ENCODE data around the gene RHOT2. TPM values are rescaled to one million over a fixed set of nuclear protein-coding genes. Genes with fewer than 3 reads are reported as not detected.

The RHOT2 gene
- total RNA-seq, 1 experiment from 2014 or later: 143 TPM

DNA sequence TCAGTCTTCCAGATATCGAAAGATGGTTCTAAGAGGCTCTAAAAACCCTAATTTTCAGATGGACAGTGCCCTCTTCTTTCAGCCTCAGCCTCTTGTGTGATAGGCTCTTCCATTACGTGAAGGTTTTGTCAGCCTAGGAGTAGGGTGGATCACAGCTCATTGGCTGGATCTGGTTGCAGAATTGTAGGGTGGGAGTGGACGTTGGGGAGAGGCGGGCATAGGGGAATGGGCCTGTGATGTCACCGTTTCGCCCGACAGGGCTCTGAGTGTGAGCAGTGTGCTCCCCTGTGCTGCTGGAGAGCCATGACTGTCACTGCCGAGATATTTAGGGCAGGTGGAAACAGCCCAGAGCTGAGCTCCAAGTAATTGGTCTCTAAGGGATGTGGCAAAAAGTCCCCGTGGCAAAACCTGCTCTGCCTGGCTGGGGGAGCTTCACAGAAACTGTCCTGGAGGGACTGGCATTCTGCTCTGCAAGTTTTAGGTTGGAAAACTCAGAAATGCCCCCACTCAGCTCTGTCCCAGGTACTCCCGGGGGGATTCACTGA is 43.3 kb upstream of the RHOT2 start:
- Histone ChIP-seq H3K4me1 (replicated peaks; ENCODE audit: insufficient read depth) (peaks cover 19% of the 10 kb centered on the region), H3K27ac (no peak overlapping the region), H4K20me1 (ENCODE audit: insufficient read depth) (peaks cover 16% of the 10 kb centered on the region; the same call in 1 of the 2 replicates), H3K4me3 (no peak overlapping the region), H3K79me2 (ENCODE audit: low read depth) (no peaks in the 10 kb centered on the region), H3K9me2 (ENCODE audit: insufficient read depth) (no peaks in the 10 kb centered on the region), H3K36me3 (ENCODE audit: low read depth) (no peaks in the 10 kb centered on the region), H3K4me2 (no peak overlapping the region), H2AFZ (no peak overlapping the region), H3F3A (ENCODE audit: insufficient read depth, low read depth) (peaks cover 46% of the 10 kb centered on the region), H3K27me3 (ENCODE audit: insufficient read depth, low read depth) (no peaks in the 10 kb centered on the region), H3K9me3 (ENCODE audit: insufficient read depth, low read depth) (no peaks in the 10 kb centered on the region)
- no peak for DNase-seq
- POLR2A ChIA-PET (ENCODE audit: unreplicated experiment): no interaction called here
- CTCF ChIA-PET: no interaction called here
- no TSS peak for BruUV-seq (replicated peaks)
- no peak for TF ChIP-seq EZH2 (IDR thresholded peaks at IDR 0.05; ENCODE audit: low read depth)
- TF ChIP-seq, protein P1, sequence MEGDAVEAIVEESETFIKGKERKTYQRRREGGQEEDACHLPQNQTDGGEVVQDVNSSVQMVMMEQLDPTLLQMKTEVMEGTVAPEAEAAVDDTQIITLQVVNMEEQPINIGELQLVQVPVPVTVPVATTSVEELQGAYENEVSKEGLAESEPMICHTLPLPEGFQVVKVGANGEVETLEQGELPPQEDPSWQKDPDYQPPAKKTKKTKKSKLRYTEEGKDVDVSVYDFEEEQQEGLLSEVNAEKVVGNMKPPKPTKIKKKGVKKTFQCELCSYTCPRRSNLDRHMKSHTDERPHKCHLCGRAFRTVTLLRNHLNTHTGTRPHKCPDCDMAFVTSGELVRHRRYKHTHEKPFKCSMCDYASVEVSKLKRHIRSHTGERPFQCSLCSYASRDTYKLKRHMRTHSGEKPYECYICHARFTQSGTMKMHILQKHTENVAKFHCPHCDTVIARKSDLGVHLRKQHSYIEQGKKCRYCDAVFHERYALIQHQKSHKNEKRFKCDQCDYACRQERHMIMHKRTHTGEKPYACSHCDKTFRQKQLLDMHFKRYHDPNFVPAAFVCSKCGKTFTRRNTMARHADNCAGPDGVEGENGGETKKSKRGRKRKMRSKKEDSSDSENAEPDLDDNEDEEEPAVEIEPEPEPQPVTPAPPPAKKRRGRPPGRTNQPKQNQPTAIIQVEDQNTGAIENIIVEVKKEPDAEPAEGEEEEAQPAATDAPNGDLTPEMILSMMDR (conservative IDR thresholded peaks at IDR 0.05): no peak
- intact Hi-C loops (cut with micrococcal nuclease; ENCODE audit: unreplicated experiment): loop anchor here (5.0 kb wide), 1 partner anchor 43 kb away; the partner anchor contains the start of gene RHOT2

DNA sequence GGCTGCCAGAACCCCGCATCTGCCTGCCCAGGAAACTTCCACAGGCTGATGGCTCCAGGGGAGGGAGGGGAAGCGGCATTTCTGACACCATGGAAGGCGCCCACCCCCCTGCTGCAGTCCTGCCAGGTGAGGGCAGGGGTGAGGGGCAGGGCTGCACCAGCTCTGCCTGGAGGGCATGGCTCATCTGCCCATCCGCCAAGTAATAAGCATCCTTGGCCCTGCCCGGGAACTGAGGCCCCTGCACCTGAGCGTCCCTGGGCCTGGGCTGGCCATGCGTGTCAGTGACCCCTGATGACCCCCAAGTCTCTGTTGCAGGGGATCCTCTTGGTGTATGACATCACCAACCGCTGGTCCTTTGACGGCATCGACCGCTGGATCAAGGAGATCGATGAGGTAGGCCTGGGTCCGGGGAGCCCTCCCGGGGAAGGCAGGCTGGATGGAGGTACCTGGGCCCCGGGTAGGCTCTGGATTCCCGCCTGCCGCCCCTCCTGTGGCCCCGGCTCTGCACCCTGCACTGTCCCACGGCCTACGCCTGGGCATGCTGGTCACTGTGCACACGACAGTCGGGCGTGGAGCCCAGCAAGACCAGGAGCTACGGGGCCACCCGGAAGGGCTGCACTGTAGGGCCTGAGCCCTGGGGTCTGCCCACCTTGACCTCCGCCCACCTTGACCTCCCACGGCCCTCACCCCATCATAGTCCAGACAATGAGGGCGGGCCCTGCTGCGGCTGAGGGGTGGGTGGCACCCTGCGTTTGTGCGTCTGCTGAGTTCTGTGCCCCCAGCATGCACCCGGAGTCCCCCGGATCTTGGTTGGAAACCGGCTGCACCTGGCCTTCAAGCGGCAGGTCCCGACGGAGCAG is 42.6 kb upstream of the RHOT2 start:
- Histone ChIP-seq H3K79me2 (ENCODE audit: low read depth) (no peaks in the 10 kb centered on the region), H3K9me3 (ENCODE audit: insufficient read depth, low read depth) (no peaks in the 10 kb centered on the region), H3K27me3 (ENCODE audit: insufficient read depth, low read depth) (no peaks in the 10 kb centered on the region), H3F3A (ENCODE audit: insufficient read depth, low read depth) (peaks cover 46% of the 10 kb centered on the region), H3K4me2 (no peak overlapping the region), H3K9me2 (ENCODE audit: insufficient read depth) (no peaks in the 10 kb centered on the region), H2AFZ (no peak overlapping the region), H3K36me3 (ENCODE audit: low read depth) (no peaks in the 10 kb centered on the region), H3K27ac (no peak overlapping the region), H4K20me1 (ENCODE audit: insufficient read depth) (peaks cover 21% of the 10 kb centered on the region; the same call in 1 of the 2 replicates), H3K4me3 (no peak overlapping the region), H3K4me1 (replicated peaks; ENCODE audit: insufficient read depth) (peaks cover 19% of the 10 kb centered on the region)
- no peak for DNase-seq
- CTCF ChIA-PET: no interaction called here
- TF ChIP-seq EZH2 (IDR thresholded peaks at IDR 0.05; ENCODE audit: low read depth): no peak
- TF ChIP-seq, protein P1 (conservative IDR thresholded peaks at IDR 0.05): no peak
- POLR2A ChIA-PET (ENCODE audit: unreplicated experiment): interaction anchor here (0.5 to 0.6 kb wide), 2 partner anchors 32 to 98 kb away, joined by 5 to 6 read pairs; no protein-coding TSS in a partner anchor
- intact Hi-C loops (cut with micrococcal nuclease; ENCODE audit: unreplicated experiment): loop anchor here (5.0 kb wide), 1 partner anchor 42 kb away; the partner anchor contains the start of gene RHOT2
- BruUV-seq (replicated peaks): no TSS peak

DNA sequence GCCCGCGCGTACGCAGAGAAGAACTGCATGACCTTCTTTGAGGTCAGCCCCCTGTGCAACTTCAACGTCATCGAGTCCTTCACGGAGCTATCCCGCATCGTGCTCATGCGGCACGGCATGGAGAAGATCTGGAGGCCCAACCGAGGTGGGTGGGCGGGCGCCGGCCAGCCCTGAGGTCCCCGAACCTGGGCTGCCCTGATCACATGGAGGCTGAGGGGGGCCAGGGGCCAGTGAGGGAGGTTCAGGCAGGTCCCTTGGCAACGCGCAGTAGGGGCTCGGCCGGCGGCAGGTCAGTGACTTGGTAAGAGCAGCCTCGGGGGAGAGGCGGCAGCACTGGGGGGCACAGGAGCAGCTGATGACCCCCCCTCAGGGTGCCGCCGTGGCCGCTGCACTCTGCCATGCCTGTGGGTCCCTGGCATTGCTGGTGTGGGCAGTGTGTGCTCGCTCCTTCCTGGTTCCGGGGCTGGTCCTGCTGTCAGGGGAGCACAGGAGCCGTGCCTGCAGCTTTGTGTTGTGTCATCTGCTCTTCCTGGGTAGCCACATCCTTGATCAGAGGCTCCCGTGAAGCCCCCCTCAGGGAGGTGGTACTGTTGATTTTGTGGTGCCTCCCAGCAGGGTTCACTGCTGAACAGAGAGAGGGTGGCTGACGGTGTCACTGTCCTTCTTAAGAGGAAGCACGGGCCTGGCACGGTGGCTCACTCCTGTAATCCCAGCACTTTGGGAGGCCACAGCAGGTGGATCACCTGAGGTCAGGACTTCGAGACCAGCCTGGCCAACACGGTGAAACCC is 41.8 kb upstream of the RHOT2 start:
- Histone ChIP-seq H3K4me3 (no peak overlapping the region), H3K27me3 (ENCODE audit: insufficient read depth, low read depth) (no peaks in the 10 kb centered on the region), H3K27ac (peak overlapping the region; percentile 76), H3K9me2 (ENCODE audit: insufficient read depth) (no peaks in the 10 kb centered on the region), H3K79me2 (ENCODE audit: low read depth) (no peaks in the 10 kb centered on the region), H3K4me1 (replicated peaks; ENCODE audit: insufficient read depth) (peaks cover 23% of the 10 kb centered on the region), H3K4me2 (peak overlapping the region; percentile 60), H3K36me3 (ENCODE audit: low read depth) (no peaks in the 10 kb centered on the region), H2AFZ (no peak overlapping the region), H4K20me1 (ENCODE audit: insufficient read depth) (peaks cover 18% of the 10 kb centered on the region; the same call in 1 of the 2 replicates), H3F3A (ENCODE audit: insufficient read depth, low read depth) (peaks cover 46% of the 10 kb centered on the region), H3K9me3 (ENCODE audit: insufficient read depth, low read depth) (no peaks in the 10 kb centered on the region)
- CTCF ChIA-PET: no interaction called here
- no TSS peak for BruUV-seq (replicated peaks)
- TF ChIP-seq, protein P1 (conservative IDR thresholded peaks at IDR 0.05): no peak
- no peak for TF ChIP-seq EZH2 (IDR thresholded peaks at IDR 0.05; ENCODE audit: low read depth)
- POLR2A ChIA-PET (ENCODE audit: unreplicated experiment): interaction anchor here (0.6 kb wide), 2 partner anchors 99 to 273 kb away, joined by 3 to 5 read pairs; partner anchors contain the start of gene AXIN1
- intact Hi-C loops (cut with micrococcal nuclease; ENCODE audit: unreplicated experiment): loop anchor here (5.0 kb wide), 1 partner anchor 41 kb away; the partner anchor contains the start of gene RHOT2
- DNase-seq: no peak

Data from PC-9 (cell line).